ENCODE results near the gene DGKH. TPM values are rescaled to one million over a fixed set of nuclear protein-coding genes. Genes with fewer than 3 reads are reported as not detected.
A peak's percentile ranks its signal among the peaks of the same experiment; 100 is the strongest.

The DGKH gene
- total and polyA plus RNA-seq, 8 donors, result 9.8 to 17.1 (median 12.0) TPM

GRCh38 chr13:42021851-42022250, 26.6 kb upstream of the DGKH start:
- Histone ChIP-seq H3K4me3 (no peak overlapping the region), H3K4me1 (no peaks in the 10 kb centered on the region), H3K27ac (no peak overlapping the region), H3K36me3 (no peaks in the 10 kb centered on the region), H3K27me3 (no peaks in the 10 kb centered on the region), H3K9me3 (no peaks in the 10 kb centered on the region)
- DNase-seq, result no peak
- no peak for ATAC-seq
- intact Hi-C loops (cut with DNase I), result no loop called here
- TF ChIP-seq, protein P1, sequence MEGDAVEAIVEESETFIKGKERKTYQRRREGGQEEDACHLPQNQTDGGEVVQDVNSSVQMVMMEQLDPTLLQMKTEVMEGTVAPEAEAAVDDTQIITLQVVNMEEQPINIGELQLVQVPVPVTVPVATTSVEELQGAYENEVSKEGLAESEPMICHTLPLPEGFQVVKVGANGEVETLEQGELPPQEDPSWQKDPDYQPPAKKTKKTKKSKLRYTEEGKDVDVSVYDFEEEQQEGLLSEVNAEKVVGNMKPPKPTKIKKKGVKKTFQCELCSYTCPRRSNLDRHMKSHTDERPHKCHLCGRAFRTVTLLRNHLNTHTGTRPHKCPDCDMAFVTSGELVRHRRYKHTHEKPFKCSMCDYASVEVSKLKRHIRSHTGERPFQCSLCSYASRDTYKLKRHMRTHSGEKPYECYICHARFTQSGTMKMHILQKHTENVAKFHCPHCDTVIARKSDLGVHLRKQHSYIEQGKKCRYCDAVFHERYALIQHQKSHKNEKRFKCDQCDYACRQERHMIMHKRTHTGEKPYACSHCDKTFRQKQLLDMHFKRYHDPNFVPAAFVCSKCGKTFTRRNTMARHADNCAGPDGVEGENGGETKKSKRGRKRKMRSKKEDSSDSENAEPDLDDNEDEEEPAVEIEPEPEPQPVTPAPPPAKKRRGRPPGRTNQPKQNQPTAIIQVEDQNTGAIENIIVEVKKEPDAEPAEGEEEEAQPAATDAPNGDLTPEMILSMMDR (IDR thresholded peaks at IDR 0.05), result no peak

DNA sequence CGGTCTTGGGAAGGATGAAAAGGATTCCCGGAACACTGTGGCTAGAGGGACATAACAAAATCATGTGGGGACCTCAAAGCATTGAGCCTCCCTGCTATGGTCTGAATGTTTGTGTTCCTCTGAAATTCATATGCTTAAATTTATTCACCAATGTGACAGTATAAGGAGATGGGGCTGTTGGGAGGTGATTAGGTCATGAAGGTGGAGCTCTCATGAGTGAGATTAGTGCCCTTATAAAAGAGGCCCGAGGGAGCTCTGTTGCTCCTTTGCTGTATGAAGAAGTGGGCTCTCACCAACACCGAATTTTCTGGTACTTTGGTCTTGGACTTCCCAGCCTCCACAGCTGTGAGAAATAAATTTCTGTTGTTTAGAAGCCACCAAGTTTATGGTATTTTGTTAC, 26.1 kb upstream of the DGKH start:
- Histone ChIP-seq H3K9me3 (no peaks in the 10 kb centered on the region), H3K4me1 (no peaks in the 10 kb centered on the region), H3K36me3 (no peaks in the 10 kb centered on the region), H3K27me3 (no peaks in the 10 kb centered on the region), H3K4me3 (no peak overlapping the region), H3K27ac (no peak overlapping the region)
- ATAC-seq (no peak), DNase-seq (no peak)
- TF ChIP-seq, protein P1 (IDR thresholded peaks at IDR 0.05), result no peak
- intact Hi-C loops (cut with DNase I), result no loop called here

DNA sequence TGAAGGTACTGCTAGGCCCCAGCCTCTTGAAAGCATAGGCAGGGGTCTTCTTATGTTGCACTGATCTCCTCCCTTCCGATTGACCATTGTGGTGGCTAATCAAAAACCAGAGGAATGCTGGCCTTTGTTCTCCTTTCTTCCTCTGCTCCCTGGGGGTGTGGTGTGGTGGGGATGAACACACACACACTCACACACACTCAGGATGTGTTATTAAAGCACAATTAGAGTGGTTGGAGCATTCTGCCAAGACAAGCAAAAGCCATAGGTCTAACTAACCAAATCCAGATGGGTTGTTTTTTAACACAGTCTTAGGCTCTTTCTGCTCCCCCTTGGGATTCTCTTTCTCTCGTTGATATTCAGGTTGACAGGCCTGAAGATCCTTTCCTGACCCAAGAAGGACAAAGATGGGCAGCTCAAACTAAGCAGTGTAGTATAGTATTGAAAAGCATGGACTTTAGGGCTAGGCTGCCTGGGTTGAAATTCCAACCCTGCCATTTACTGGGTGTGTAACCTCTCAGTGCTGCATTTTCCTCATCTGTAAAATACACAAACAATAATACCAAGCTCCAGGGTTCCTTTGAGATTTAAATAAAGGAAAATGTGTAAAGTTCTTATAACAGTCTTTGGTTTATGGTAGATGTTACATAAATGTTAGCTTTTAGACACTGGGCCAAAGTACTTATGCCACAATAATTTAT, 25.5 kb upstream of the DGKH start:
- no peak overlapping the region for H3K27ac ChIP-seq
- H3K27me3 ChIP-seq, result no peaks in the 10 kb centered on the region
- intact Hi-C loops (cut with DNase I), result no loop called here
- no peak for ATAC-seq
- H3K4me1 ChIP-seq, result no peaks in the 10 kb centered on the region
- H3K9me3 ChIP-seq, result no peaks in the 10 kb centered on the region
- no peak for DNase-seq
- no peaks in the 10 kb centered on the region for H3K36me3 ChIP-seq
- H3K4me3 ChIP-seq, result no peak overlapping the region
- TF ChIP-seq, protein P1 (IDR thresholded peaks at IDR 0.05), result no peak

DNA sequence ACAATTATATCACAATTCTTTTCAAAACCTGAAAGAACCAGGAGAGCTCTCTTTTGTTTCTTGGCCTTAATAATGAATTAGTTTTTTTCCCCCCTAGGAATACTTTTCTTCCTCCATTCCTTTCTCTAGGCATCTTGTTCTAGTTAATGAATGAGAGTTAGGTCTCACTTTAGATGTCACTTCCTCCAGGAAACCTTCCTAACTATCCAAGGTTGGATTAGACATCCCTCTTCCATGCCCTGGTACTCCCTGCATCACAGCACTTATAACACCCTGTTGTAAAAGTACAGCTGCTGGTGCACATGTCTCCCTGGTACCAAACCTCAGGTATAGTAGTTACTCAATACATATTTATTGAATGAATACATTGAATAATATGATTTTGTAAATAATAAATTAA, 21.2 kb upstream of the DGKH start:
- DNase-seq, result no peak
- Histone ChIP-seq H3K27me3 (no peaks in the 10 kb centered on the region), H3K36me3 (no peaks in the 10 kb centered on the region), H3K4me1 (no peaks in the 10 kb centered on the region), H3K4me3 (no peak overlapping the region), H3K9me3 (no peaks in the 10 kb centered on the region), H3K27ac (no peak overlapping the region)
- ATAC-seq, result no peak
- TF ChIP-seq, protein P1 (IDR thresholded peaks at IDR 0.05), result no peak
- intact Hi-C loops (cut with DNase I), result no loop called here

DNA sequence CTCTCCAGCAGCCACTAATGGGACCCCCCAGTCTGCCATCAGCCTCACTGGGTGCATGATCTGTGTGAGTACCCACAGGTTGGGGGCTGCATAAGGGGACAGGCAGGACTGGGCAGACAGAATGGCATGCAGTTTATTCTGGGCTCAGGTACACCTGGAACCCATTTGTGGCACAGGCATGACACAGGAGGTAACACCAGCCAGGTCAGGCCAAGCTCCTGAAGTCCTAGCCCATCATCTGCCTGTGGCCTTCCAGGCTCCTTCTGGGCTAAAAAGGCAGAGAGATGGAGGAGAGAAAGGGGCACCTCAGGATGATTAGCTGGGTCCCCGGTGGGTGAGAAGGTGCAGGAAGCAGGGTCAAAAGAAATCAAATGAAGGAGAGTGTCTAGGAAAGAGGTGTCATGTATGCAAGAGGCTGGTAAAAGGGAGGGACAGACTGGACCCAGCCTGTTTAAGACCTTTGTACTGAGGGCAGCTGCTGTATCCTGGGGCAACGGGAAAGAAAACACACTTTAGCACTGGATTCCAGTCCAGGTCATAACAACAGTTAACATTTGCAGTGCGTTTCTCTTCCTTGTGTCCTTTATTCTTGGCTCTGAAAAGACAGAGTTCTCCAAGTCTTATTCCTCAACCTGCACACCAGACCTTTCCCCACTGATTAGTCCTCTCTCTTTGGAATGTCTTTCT, 20.2 kb upstream of the DGKH start:
- Histone ChIP-seq H3K9me3 (no peaks in the 10 kb centered on the region), H3K27me3 (no peaks in the 10 kb centered on the region), H3K27ac (no peak overlapping the region), H3K36me3 (no peaks in the 10 kb centered on the region), H3K4me1 (no peaks in the 10 kb centered on the region), H3K4me3 (no peak overlapping the region)
- ATAC-seq, result peak; percentile 77
- DNase-seq, result no peak
- intact Hi-C loops (cut with DNase I), result no loop called here
- TF ChIP-seq, protein P1 (IDR thresholded peaks at IDR 0.05), result no peak

All from left lung (tissue), 10 donors.